ENCODE results near the gene LITAF.

- TF ChIP-seq, protein P1, sequence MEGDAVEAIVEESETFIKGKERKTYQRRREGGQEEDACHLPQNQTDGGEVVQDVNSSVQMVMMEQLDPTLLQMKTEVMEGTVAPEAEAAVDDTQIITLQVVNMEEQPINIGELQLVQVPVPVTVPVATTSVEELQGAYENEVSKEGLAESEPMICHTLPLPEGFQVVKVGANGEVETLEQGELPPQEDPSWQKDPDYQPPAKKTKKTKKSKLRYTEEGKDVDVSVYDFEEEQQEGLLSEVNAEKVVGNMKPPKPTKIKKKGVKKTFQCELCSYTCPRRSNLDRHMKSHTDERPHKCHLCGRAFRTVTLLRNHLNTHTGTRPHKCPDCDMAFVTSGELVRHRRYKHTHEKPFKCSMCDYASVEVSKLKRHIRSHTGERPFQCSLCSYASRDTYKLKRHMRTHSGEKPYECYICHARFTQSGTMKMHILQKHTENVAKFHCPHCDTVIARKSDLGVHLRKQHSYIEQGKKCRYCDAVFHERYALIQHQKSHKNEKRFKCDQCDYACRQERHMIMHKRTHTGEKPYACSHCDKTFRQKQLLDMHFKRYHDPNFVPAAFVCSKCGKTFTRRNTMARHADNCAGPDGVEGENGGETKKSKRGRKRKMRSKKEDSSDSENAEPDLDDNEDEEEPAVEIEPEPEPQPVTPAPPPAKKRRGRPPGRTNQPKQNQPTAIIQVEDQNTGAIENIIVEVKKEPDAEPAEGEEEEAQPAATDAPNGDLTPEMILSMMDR (IDR thresholded peaks at IDR 0.05; ENCODE audit: insufficient read depth, low read length, poor library complexity, severe bottlenecking) = no peak
- TF ChIP-seq EZH2phosphoT487 (conservative IDR thresholded peaks at IDR 0.05; ENCODE audit: low read length) = no peak
Measured at GRCh38 chr16:11547118-11547916, 39.4 kb downstream of the LITAF start.

Measured in SU-DHL-6 (cell line).